Measurements from ENCODE around the gene MBD2.

The MBD2 gene

GRCh38 chr18:54135216-54135615, 89.3 kb downstream of the MBD2 start (continued):
- TF ChIP-seq, protein P1, sequence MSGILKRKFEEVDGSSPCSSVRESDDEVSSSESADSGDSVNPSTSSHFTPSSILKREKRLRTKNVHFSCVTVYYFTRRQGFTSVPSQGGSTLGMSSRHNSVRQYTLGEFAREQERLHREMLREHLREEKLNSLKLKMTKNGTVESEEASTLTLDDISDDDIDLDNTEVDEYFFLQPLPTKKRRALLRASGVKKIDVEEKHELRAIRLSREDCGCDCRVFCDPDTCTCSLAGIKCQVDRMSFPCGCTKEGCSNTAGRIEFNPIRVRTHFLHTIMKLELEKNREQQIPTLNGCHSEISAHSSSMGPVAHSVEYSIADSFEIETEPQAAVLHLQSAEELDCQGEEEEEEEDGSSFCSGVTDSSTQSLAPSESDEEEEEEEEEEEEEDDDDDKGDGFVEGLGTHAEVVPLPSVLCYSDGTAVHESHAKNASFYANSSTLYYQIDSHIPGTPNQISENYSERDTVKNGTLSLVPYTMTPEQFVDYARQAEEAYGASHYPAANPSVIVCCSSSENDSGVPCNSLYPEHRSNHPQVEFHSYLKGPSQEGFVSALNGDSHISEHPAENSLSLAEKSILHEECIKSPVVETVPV (CRISPR knock-in tag; IDR thresholded peaks at IDR 0.05) = no peak
- TF ChIP-seq ZNF8 (CRISPR knock-in tag; IDR thresholded peaks at IDR 0.05) = no peak
- TF ChIP-seq CSDC2 (CRISPR knock-in tag; IDR thresholded peaks at IDR 0.05) = no peak
- TF ChIP-seq ARNTL (CRISPR knock-in tag; IDR thresholded peaks at IDR 0.05; ENCODE audit: borderline replicate concordance, low read depth) = no peak
- no peak for TF ChIP-seq ZFP3 (CRISPR knock-in tag; IDR thresholded peaks at IDR 0.05)
- no peak for TF ChIP-seq POU6F1 (CRISPR knock-in tag; IDR thresholded peaks at IDR 0.05; ENCODE audit: borderline replicate concordance, low read depth)

- ATAC-seq = peak; percentile 39; the same call in 2 of the 3 replicates
- TF ChIP-seq, protein P2, sequence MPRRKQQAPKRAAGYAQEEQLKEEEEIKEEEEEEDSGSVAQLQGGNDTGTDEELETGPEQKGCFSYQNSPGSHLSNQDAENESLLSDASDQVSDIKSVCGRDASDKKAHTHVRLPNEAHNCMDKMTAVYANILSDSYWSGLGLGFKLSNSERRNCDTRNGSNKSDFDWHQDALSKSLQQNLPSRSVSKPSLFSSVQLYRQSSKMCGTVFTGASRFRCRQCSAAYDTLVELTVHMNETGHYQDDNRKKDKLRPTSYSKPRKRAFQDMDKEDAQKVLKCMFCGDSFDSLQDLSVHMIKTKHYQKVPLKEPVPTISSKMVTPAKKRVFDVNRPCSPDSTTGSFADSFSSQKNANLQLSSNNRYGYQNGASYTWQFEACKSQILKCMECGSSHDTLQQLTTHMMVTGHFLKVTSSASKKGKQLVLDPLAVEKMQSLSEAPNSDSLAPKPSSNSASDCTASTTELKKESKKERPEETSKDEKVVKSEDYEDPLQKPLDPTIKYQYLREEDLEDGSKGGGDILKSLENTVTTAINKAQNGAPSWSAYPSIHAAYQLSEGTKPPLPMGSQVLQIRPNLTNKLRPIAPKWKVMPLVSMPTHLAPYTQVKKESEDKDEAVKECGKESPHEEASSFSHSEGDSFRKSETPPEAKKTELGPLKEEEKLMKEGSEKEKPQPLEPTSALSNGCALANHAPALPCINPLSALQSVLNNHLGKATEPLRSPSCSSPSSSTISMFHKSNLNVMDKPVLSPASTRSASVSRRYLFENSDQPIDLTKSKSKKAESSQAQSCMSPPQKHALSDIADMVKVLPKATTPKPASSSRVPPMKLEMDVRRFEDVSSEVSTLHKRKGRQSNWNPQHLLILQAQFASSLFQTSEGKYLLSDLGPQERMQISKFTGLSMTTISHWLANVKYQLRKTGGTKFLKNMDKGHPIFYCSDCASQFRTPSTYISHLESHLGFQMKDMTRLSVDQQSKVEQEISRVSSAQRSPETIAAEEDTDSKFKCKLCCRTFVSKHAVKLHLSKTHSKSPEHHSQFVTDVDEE (CRISPR knock-in tag; IDR thresholded peaks at IDR 0.05) = no peak
- peak; percentile 45 for TF ChIP-seq ISL1 (CRISPR knock-in tag; IDR thresholded peaks at IDR 0.05)
These were observed 90.4 kb downstream of the MBD2 start for GRCh38 chr18:54134053-54134452.

DNA sequence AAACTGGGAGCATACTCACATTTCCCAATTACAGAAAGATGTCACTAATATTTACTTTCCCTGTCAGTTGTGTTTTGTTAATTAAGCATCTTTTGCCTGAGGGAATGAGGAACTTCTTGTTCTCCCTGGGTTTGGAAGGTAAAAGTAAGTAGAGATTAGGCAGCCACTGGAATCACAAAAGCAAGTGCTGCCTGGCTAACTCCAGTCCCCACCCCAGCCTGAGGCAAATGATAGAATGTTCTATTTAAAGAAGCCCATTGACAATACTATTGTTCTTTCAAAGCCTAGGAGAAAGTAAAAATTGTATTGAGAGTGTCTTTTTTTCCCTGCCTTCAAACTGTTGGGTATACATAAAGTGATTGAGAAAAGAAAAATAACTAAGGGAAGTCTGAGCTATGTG, 93.8 kb downstream of the MBD2 start:
- TF ChIP-seq ISL1 (CRISPR knock-in tag; IDR thresholded peaks at IDR 0.05) = no peak
- no peak for TF ChIP-seq ZNF70 (CRISPR knock-in tag; IDR thresholded peaks at IDR 0.05)
- no peak for TF ChIP-seq CSDC2 (CRISPR knock-in tag; IDR thresholded peaks at IDR 0.05)
- TF ChIP-seq ESRRG (CRISPR knock-in tag; IDR thresholded peaks at IDR 0.05) = no peak
- no peak for TF ChIP-seq OSR1 (CRISPR knock-in tag; IDR thresholded peaks at IDR 0.05)
- TF ChIP-seq, protein P1 (CRISPR knock-in tag; IDR thresholded peaks at IDR 0.05) = no peak
- TF ChIP-seq POU6F1 (CRISPR knock-in tag; IDR thresholded peaks at IDR 0.05; ENCODE audit: borderline replicate concordance, low read depth) = no peak
- no peak for ATAC-seq

GRCh38 chr18:54130177-54130576, 94.3 kb downstream of the MBD2 start:
- ATAC-seq = peak; percentile 24; the same call in 1 of the 3 replicates
- TF ChIP-seq, protein P1 (CRISPR knock-in tag; IDR thresholded peaks at IDR 0.05) = no peak
- no peak for TF ChIP-seq ZNF565 (CRISPR knock-in tag; conservative IDR thresholded peaks at IDR 0.05; ENCODE audit: low read depth)
- no peak for TF ChIP-seq ESRRG (CRISPR knock-in tag; IDR thresholded peaks at IDR 0.05)
- TF ChIP-seq ISL1 (CRISPR knock-in tag; IDR thresholded peaks at IDR 0.05) = no peak
- no peak for TF ChIP-seq SNAI2 (CRISPR knock-in tag; IDR thresholded peaks at IDR 0.05)
- no peak for TF ChIP-seq ZNF8 (CRISPR knock-in tag; IDR thresholded peaks at IDR 0.05)
- TF ChIP-seq CSDC2 (CRISPR knock-in tag; IDR thresholded peaks at IDR 0.05) = no peak
- no peak for TF ChIP-seq RARB (CRISPR knock-in tag; IDR thresholded peaks at IDR 0.05)
- no peak for TF ChIP-seq ZNF70 (CRISPR knock-in tag; IDR thresholded peaks at IDR 0.05)
- TF ChIP-seq POU6F1 (CRISPR knock-in tag; IDR thresholded peaks at IDR 0.05; ENCODE audit: borderline replicate concordance, low read depth) = no peak
- no peak for TF ChIP-seq ZFP30 (CRISPR knock-in tag; IDR thresholded peaks at IDR 0.05)
- no peak for TF ChIP-seq GLIS3 (CRISPR knock-in tag; IDR thresholded peaks at IDR 0.05)
- no peak for TF ChIP-seq TCF4 (CRISPR knock-in tag; IDR thresholded peaks at IDR 0.05; ENCODE audit: borderline replicate concordance)
- no peak for TF ChIP-seq ZC3H10 (CRISPR knock-in tag; IDR thresholded peaks at IDR 0.05)
- no peak for TF ChIP-seq TOX (CRISPR knock-in tag; IDR thresholded peaks at IDR 0.05; ENCODE audit: borderline replicate concordance)
- TF ChIP-seq ARNTL (CRISPR knock-in tag; IDR thresholded peaks at IDR 0.05; ENCODE audit: borderline replicate concordance, low read depth) = no peak
- TF ChIP-seq BACH2 (CRISPR knock-in tag; IDR thresholded peaks at IDR 0.05; ENCODE audit: borderline replicate concordance) = no peak

Measured in SK-N-SH treated with all-trans-retinoic acid at 6 μM for 48 hours (cell line).